ENCODE data around the gene PRDM11.

PRDM11 gene

GRCh38 chr11:45104006-45104789 lies 42.2 kb upstream of the PRDM11 start:
- no peak for TF ChIP-seq CTCF (IDR thresholded peaks at IDR 0.05; ENCODE audit: low read length, missing control alignments)
- no peak overlapping the region for H3K4me3 ChIP-seq (replicated peaks; ENCODE audit: low read depth, low read length)
- no peak for DNase-seq (ENCODE audit: low read depth)

- no peak for DNase-seq (ENCODE audit: low read depth)
- no peak for TF ChIP-seq CTCF (IDR thresholded peaks at IDR 0.05; ENCODE audit: low read length, missing control alignments)
- no peak overlapping the region for H3K4me3 ChIP-seq (replicated peaks; ENCODE audit: low read depth, low read length)
These were observed 41.7 kb upstream of the PRDM11 start for GRCh38 chr11:45104790-45105084.

DNA sequence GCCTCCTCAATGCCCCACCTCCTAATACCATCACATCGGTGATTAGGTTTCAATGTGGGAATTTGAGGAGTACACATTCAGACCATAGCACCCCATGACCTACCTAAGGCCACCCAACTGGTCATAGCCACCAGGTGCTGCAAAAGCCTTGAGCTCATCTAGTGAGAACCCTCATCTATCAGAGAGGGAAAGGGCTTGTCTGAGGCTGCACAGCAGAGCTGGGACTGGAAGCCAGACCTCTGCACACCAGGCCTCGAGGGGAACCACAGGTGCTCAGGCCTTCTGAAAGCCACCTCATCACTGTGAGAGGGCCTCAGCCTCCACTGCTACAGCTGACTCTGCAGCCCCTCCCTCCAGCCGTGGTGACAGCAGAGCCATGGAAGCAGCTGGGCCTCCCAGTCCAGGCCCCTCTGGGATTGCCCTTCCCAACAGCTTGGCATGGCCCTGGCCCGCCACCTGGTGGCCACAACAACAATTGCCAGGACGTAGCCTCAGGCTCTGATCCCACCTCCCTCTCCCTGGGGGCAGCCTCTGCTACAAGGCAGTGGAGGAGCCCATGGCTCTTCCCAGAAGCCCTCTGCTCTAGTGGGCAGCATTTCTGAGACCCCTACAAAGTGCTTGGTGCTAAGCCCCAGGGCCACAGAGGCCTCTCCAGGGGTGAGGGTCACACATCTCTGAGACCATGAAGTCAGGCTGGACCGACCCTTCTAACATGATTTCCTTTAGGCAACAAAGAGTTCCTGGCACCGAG lies 41.0 kb upstream of the PRDM11 start:
- DNase-seq (ENCODE audit: low read depth) = peak; percentile 80

DNA sequence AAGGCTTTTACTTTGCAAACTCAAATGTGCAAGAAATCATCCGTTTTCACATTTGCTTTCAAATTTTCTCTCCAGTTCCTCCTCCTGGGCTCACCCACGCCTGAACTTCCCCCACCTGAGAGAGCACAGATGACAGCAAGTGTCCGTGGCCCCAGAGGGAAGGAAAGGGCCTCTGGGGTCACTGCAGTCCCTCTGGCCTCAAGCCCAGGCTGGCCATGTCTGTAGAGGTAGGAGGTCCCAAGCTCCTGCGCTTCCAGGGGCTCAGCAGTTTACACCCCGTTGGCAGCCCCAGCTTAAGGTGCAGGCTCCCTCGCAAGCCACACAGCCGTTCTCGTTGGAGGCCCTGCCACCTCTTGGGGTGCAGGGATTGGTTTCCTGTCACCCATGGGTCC lies 40.5 kb upstream of the PRDM11 start:
- H3K4me3 ChIP-seq (replicated peaks; ENCODE audit: low read depth, low read length) = no peak overlapping the region
- DNase-seq (ENCODE audit: low read depth) = no peak
- TF ChIP-seq CTCF (IDR thresholded peaks at IDR 0.05; ENCODE audit: low read length, missing control alignments) = no peak

More for the DNA sequence above, 41.0 kb upstream of the PRDM11 start:
- peak; percentile 93 for TF ChIP-seq CTCF (IDR thresholded peaks at IDR 0.05; ENCODE audit: low read length, missing control alignments)
- H3K4me3 ChIP-seq (replicated peaks; ENCODE audit: low read depth, low read length) = no peak overlapping the region

GRCh38 chr11:45106440-45106839 lies 40.0 kb upstream of the PRDM11 start:
- no peak for TF ChIP-seq CTCF (IDR thresholded peaks at IDR 0.05; ENCODE audit: low read length, missing control alignments)
- DNase-seq (ENCODE audit: low read depth) = no peak
- no peak overlapping the region for H3K4me3 ChIP-seq (replicated peaks; ENCODE audit: low read depth, low read length)

DNA sequence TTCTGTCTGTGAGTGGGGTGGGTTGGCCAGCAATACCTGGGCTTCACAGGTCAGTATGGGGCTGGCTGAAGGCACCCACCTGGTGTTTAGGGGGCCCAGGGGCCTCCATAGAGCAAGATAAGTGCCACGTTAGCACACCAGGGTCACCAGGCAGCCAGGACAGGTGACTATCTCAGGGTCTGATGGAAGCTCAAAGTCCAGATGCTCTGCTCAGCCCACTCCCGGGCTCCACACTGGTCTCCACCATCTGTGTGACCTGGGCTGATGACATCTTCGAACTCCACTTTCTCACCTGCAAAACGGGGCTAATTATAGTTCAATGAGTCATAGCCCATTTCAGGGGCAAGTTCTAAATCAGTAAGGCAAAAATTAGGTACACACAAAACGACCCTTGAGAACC lies 39.4 kb upstream of the PRDM11 start:
- no peak for DNase-seq (ENCODE audit: low read depth)
- no peak for TF ChIP-seq CTCF (IDR thresholded peaks at IDR 0.05; ENCODE audit: low read length, missing control alignments)
- no peak overlapping the region for H3K4me3 ChIP-seq (replicated peaks; ENCODE audit: low read depth, low read length)

Data from fibroblast of pulmonary artery (primary cell).